ENCODE results near the gene CCDC188.
A peak's percentile ranks its signal among the peaks of the same experiment; 100 is the strongest.

The CCDC188 gene

GRCh38 chr22:20115691-20116375, 35.0 kb downstream of the CCDC188 start, which contains the start of gene RANBP1:
Gene RANBP1, plus strand, starts transcription at chr22:20116104. Its CDS starts 81 bp downstream, at chr22:20116185.
- Histone ChIP-seq H3K4me2 (ENCODE audit: insufficient read depth, low read length) (peak within 1 kb of the TSS; percentile 89), H3K79me2 (ENCODE audit: insufficient read depth, low read length) (peaks cover 76% of the 10 kb centered on the region), H3K9me3 (ENCODE audit: insufficient read depth, low read length, severe bottlenecking) (no peaks in the 10 kb centered on the region), H3K36me3 (ENCODE audit: insufficient read depth, low read length) (peaks cover 87% of the 10 kb centered on the region), H4K20me1 (ENCODE audit: insufficient read depth, low read length) (peaks cover 77% of the 10 kb centered on the region), H3K27me3 (ENCODE audit: insufficient read depth, low read length, poor library complexity) (no peaks in the 10 kb centered on the region), H2AFZ (ENCODE audit: low read depth, low read length) (peak within 1 kb of the TSS; percentile 87), H3K4me3 (ENCODE audit: low read depth in 1 of 2, low read length in 2 of 2) (peak within 1 kb of the TSS; percentile 94 to 100), H3K4me1 (ENCODE audit: insufficient read depth, low read length) (peaks cover 68% of the 10 kb centered on the region), H3K27ac (ENCODE audit: low read length) (peak within 1 kb of the TSS; percentile 95), H3K9ac (ENCODE audit: low read depth, low read length) (peak within 1 kb of the TSS; percentile 97)
- TF ChIP-seq EZH2 (IDR thresholded peaks at IDR 0.05; ENCODE audit: borderline replicate concordance, low read depth, low read length, severe bottlenecking), result no peak
- TF ChIP-seq, protein P1, sequence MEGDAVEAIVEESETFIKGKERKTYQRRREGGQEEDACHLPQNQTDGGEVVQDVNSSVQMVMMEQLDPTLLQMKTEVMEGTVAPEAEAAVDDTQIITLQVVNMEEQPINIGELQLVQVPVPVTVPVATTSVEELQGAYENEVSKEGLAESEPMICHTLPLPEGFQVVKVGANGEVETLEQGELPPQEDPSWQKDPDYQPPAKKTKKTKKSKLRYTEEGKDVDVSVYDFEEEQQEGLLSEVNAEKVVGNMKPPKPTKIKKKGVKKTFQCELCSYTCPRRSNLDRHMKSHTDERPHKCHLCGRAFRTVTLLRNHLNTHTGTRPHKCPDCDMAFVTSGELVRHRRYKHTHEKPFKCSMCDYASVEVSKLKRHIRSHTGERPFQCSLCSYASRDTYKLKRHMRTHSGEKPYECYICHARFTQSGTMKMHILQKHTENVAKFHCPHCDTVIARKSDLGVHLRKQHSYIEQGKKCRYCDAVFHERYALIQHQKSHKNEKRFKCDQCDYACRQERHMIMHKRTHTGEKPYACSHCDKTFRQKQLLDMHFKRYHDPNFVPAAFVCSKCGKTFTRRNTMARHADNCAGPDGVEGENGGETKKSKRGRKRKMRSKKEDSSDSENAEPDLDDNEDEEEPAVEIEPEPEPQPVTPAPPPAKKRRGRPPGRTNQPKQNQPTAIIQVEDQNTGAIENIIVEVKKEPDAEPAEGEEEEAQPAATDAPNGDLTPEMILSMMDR (IDR thresholded peaks at IDR 0.05; ENCODE audit: borderline replicate concordance, extremely low read depth, low read length, poor library complexity, severe bottlenecking), result no peak
- no peak for ATAC-seq (ENCODE audit: insufficient read depth, low read depth)
- DNase-seq, result no peak

DNA sequence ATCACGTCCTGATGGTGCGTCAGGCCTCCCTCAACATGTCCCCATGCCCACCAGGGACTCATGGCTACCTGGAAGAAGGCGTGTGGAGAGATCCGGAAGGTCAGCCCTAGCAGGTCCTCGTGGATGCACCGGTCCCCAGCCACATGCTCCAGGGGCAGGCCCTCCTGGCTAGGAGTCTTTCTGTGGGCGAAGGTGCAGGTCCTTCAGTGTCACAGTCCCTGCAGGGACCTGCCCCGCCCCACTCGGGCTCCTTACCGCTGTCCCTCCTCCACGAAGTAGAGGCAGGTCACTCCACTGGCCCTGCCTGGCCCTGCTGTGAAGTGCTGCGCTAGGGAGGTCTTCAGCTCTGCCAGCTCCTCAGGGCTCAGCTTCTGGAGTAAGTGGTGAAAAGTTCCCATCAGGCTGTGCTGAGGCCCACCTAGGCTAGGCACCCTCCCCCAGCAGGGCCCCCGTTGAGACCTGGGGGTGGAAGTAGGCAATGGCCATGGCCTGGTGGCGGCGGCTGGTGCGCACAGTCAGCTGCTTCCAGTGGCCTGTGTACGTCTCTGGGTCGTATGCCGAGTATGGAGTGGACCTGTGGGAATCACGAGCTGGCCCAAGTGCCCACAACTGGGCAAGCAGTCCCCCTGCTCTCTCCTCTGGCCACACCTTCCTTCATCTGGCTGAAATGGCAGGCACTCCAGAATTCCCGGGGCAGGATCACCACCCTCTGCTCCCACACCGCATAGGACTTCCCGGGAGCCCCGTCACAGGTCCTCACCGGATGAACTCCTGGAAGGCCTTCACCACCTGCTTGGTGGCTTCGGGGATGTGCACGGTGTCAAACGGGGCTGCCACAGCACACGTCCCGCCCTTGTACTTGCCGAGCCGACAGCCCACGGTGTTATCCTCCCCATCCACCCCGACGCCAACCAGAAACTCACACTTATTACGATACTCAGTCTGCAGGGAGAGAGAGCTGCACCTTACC, 36.1 kb downstream of the CCDC188 start:
- Histone ChIP-seq H3K9me3 (ENCODE audit: insufficient read depth, low read length, severe bottlenecking) (no peaks in the 10 kb centered on the region), H3K4me1 (ENCODE audit: insufficient read depth, low read length) (peaks cover 62% of the 10 kb centered on the region), H2AFZ (ENCODE audit: low read depth, low read length) (no peak overlapping the region), H3K9ac (ENCODE audit: low read depth, low read length) (peak overlapping the region; percentile 97), H3K79me2 (ENCODE audit: insufficient read depth, low read length) (peaks cover 65% of the 10 kb centered on the region), H3K4me2 (ENCODE audit: insufficient read depth, low read length) (peak overlapping the region; percentile 89; the same call in 1 of the 2 replicates), H3K4me3 (ENCODE audit: low read depth in 1 of 2, low read length in 2 of 2) (peak overlapping the region in 1 of 2 experiments; percentile 100; a peak in 1 of 4 replicates), H3K36me3 (ENCODE audit: insufficient read depth, low read length) (peaks cover 87% of the 10 kb centered on the region), H3K27ac (ENCODE audit: low read length) (peak overlapping the region; percentile 20; the same call in 1 of the 2 replicates), H4K20me1 (ENCODE audit: insufficient read depth, low read length) (peaks cover 76% of the 10 kb centered on the region), H3K27me3 (ENCODE audit: insufficient read depth, low read length, poor library complexity) (no peaks in the 10 kb centered on the region)
- TF ChIP-seq, protein P1 (IDR thresholded peaks at IDR 0.05; ENCODE audit: borderline replicate concordance, extremely low read depth, low read length, poor library complexity, severe bottlenecking), result no peak
- TF ChIP-seq EZH2 (IDR thresholded peaks at IDR 0.05; ENCODE audit: borderline replicate concordance, low read depth, low read length, severe bottlenecking), result no peak
- no peak for DNase-seq
- ATAC-seq (ENCODE audit: insufficient read depth, low read depth), result no peak

- H3K27ac ChIP-seq (ENCODE audit: low read length), result no peak overlapping the region
Measured at GRCh38 chr22:20113551-20114310, 37.1 kb downstream of the CCDC188 start.

More at GRCh38 chr22:20113551-20114310, 37.1 kb downstream of the CCDC188 start:
- H3K79me2 ChIP-seq (ENCODE audit: insufficient read depth, low read length), result peaks cover 58% of the 10 kb centered on the region
- no peaks in the 10 kb centered on the region for H3K27me3 ChIP-seq (ENCODE audit: insufficient read depth, low read length, poor library complexity)
- no peak overlapping the region for H3K9ac ChIP-seq (ENCODE audit: low read depth, low read length)
- H3K4me1 ChIP-seq (ENCODE audit: insufficient read depth, low read length), result peaks cover 52% of the 10 kb centered on the region
- TF ChIP-seq EZH2 (IDR thresholded peaks at IDR 0.05; ENCODE audit: borderline replicate concordance, low read depth, low read length, severe bottlenecking), result no peak
- TF ChIP-seq, protein P1 (IDR thresholded peaks at IDR 0.05; ENCODE audit: borderline replicate concordance, extremely low read depth, low read length, poor library complexity, severe bottlenecking), result no peak
- H4K20me1 ChIP-seq (ENCODE audit: insufficient read depth, low read length), result peaks cover 74% of the 10 kb centered on the region
- no peaks in the 10 kb centered on the region for H3K9me3 ChIP-seq (ENCODE audit: insufficient read depth, low read length, severe bottlenecking)
- H3K4me3 ChIP-seq (ENCODE audit: low read depth in 1 of 2, low read length in 2 of 2), result no peak overlapping the region
- peaks cover 87% of the 10 kb centered on the region for H3K36me3 ChIP-seq (ENCODE audit: insufficient read depth, low read length)
- no peak for ATAC-seq (ENCODE audit: insufficient read depth, low read depth)
- no peak overlapping the region for H2AFZ ChIP-seq (ENCODE audit: low read depth, low read length)
- peak overlapping the region; percentile 89; the same call in 1 of the 2 replicates for H3K4me2 ChIP-seq (ENCODE audit: insufficient read depth, low read length)
- no peak for DNase-seq
